A549 (cell line): ENCODE results near the gene CLCN4. TPM values are rescaled to one million over a fixed set of nuclear protein-coding genes. Genes with fewer than 3 reads are reported as not detected.

Experiments
- ATAC-seq, 2 experiments: fragments of 200-7000 bp in 1 of 2; fragments of >200 bp in 1 of 2; cut with Nextera tagmentation in 1 of 2; cut with Tn5 transposase in 1 of 2; 3 replicates each; pipeline versions ENCODE4 v1.8.0 to v1.9.1; 2018 to 2020; ENCODE audit warnings: mild to moderate bottlenecking in 1 of 2, moderate library complexity in 1 of 2
- CTCF ChIA-PET: fragments of 300-600 bp; sonication (Branson Sonifier 250); formaldehyde crosslinking; extraction: SDS; loops from one replicate; lab custom pipeline; 2021; ENCODE audit warnings: antibody characterized with exemption, inconsistent platforms; lab: Yijun Ruan, JAX
- POLR2A ChIA-PET: fragments of 350-600 bp; formaldehyde crosslinking; extraction: SDS; loops from one replicate; lab custom pipeline; 2021; ENCODE audit warnings: antibody characterized with exemption, inconsistent platforms; lab: Yijun Ruan, JAX
- DNase-seq, 2 experiments: peaks; one replicate each; pipeline versions ENCODE4 v3.0.0 to v3.0.0-alpha.2; 2011 to 2016; ENCODE audit warnings: low read depth in 1 of 2, low spot score in 1 of 2
- FAIRE-seq: peaks from 2 replicates; lab custom pipeline; 2011; peaks lifted over from hg19 to GRCh38; lab: Jason Lieb, UNC
- H3K27ac ChIP-seq, 2 experiments: fragments of >200 bp; sonication (Bioruptor Twin); formaldehyde crosslinking; 3 replicates each; pipeline ENCODE4 v1.5.1; 2016 to 2017
- H3K4me1 ChIP-seq: fragments of >200 bp; sonication (Bioruptor Twin); formaldehyde crosslinking; 3 replicates; pipeline ENCODE4 v1.6.1; 2016
- H3K4me2 ChIP-seq: fragments of >200 bp; sonication (Bioruptor Twin); formaldehyde crosslinking; 3 replicates; pipeline ENCODE4 v1.6.1; 2016
- H3K4me3 ChIP-seq: fragments of >200 bp; sonication (Bioruptor Twin); formaldehyde crosslinking; 3 replicates; pipeline ENCODE4 v1.5.1; 2016
- H3K9me3 ChIP-seq: fragments of >200 bp; sonication (Bioruptor Twin); formaldehyde crosslinking; 3 replicates; pipeline ENCODE4 v1.6.1; 2016
- CEBPB ChIP-seq, 2 experiments: fragments of >200 bp in 1 of 2; sonication (Bioruptor Twin) in 1 of 2; formaldehyde crosslinking in 1 of 2; IDR thresholded peaks; 2 replicates each; pipeline ENCODE4 v1.6.1; 2012 to 2016
- FOSL2 ChIP-seq, 2 experiments: fragments of 450-650 bp in 1 of 2; fragments of >200 bp in 1 of 2; sonication (Bioruptor Twin) in 1 of 2; formaldehyde crosslinking; IDR thresholded peaks; 2 replicates each; pipeline versions ENCODE4 v1.5.0 to v1.6.1; 2016 to 2020; ENCODE audit warnings: mild to moderate bottlenecking in 1 of 2, moderate library complexity in 1 of 2
- FOXS1 ChIP-seq: fragments of 250-450 bp; sonication (Bioruptor Pico); IDR thresholded peaks from 2 replicates; pipeline ENCODE4 v1.5.0; 2020; ENCODE audit warnings: mild to moderate bottlenecking, moderate library complexity
- HEYL ChIP-seq: fragments of 250-450 bp; sonication (Bioruptor Pico); IDR thresholded peaks from 2 replicates; pipeline ENCODE4 v1.8.0; 2021; ENCODE audit warnings: mild to moderate bottlenecking, moderate library complexity
- HOXB5 ChIP-seq: fragments of 250-450 bp; sonication (Bioruptor Pico); IDR thresholded peaks from 2 replicates; pipeline ENCODE4 v1.5.0; 2020; ENCODE audit warnings: mild to moderate bottlenecking, moderate library complexity
- JUNB ChIP-seq: fragments of >200 bp; sonication (Bioruptor Twin); formaldehyde crosslinking; IDR thresholded peaks from 2 replicates; pipeline ENCODE4 v1.6.1; 2016
- KDM1A ChIP-seq: fragments of 200-600 bp; sonication (generic); IDR thresholded peaks from 2 replicates; pipeline ENCODE4 v1.6.1; 2016; ENCODE audit warnings: low read depth, mild to moderate bottlenecking
- KDM5A ChIP-seq: fragments of 200-600 bp; sonication (generic); IDR thresholded peaks from 2 replicates; pipeline ENCODE4 v1.6.1; 2016; ENCODE audit warnings: antibody characterized with exemption, mild to moderate bottlenecking
- MAZ ChIP-seq: fragments of 150-350 bp; IDR thresholded peaks from 2 replicates; pipeline ENCODE4 v1.6.1; 2014; ENCODE audit warnings: antibody characterized with exemption, low read depth, low read length, borderline replicate concordance
- NPAS2 ChIP-seq: fragments of 250-450 bp; sonication (Bioruptor Pico); IDR thresholded peaks from 2 replicates; pipeline ENCODE4 v1.8.0; 2022; ENCODE audit warnings: mild to moderate bottlenecking, moderate library complexity, borderline replicate concordance
- POLR2A ChIP-seq: IDR thresholded peaks from 2 replicates; pipeline ENCODE4 v1.6.1; 2012; ENCODE audit warnings: mild to moderate bottlenecking, low read length
- RCOR1 ChIP-seq: fragments of 150-350 bp; IDR thresholded peaks from 2 replicates; pipeline ENCODE4 v1.6.1; 2014; ENCODE audit warnings: antibody characterized with exemption, low read length, low read depth
- SMC3 ChIP-seq: fragments of >200 bp; sonication (Bioruptor Twin); formaldehyde crosslinking; IDR thresholded peaks from 3 replicates; pipeline ENCODE4 v1.6.1; 2018; ENCODE audit warnings: inconsistent platforms
- ZNF302 ChIP-seq: fragments of 250-450 bp; sonication (Bioruptor Pico); IDR thresholded peaks from 2 replicates; pipeline ENCODE4 v1.9.0; 2021; ENCODE audit warnings: inconsistent platforms, mild to moderate bottlenecking, moderate library complexity
- WGBS: methylation state at CpG from one replicate; pipeline ENCODE4 v1.1.6; 2017; ENCODE audit errors: missing lambda C conversion rate; 5-methylcytosine and 5-hydroxymethylcytosine counted together
- polyA plus RNA-seq, 4 experiments: library from polyadenylated mRNA; depleted of rRNA in 3 of 4; stranded (reverse); fragments of >200 nt; fragmentation: RNase III in 1 of 4; extraction: RNeasy Plus Mini Kit Qiagen cat#74134 plus additional on column Dnase treatment in 1 of 4; gene quantifications; 2 replicates in 3 of 4; 3 replicates in 1 of 4; pipeline ENCODE4 v1.2.3, GENCODE V29; 2011 to 2017
- TF ChIP-seq, protein P1 (sequence below): IDR thresholded peaks from 2 replicates; pipeline ENCODE4 v1.6.1; 2012; ENCODE audit warnings: low read depth, borderline replicate concordance
- TF ChIP-seq, protein P2 (sequence below): fragments of 200-600 bp; sonication (generic); IDR thresholded peaks from 2 replicates; pipeline ENCODE4 v1.6.1; 2016; ENCODE audit warnings: antibody characterized with exemption, mild to moderate bottlenecking, moderate library complexity
- TF ChIP-seq, protein P3 (sequence below): fragments of 250-450 bp; sonication (Bioruptor Pico); IDR thresholded peaks from 2 replicates; pipeline ENCODE4 v1.5.0; 2021; ENCODE audit warnings: mild to moderate bottlenecking, moderate library complexity, borderline replicate concordance
- TF ChIP-seq, protein P4 (sequence below): fragments of 450-650 bp; IDR thresholded peaks from 2 replicates; pipeline ENCODE4 v1.6.1; 2014; ENCODE audit warnings: antibody characterized with exemption

CLCN4 gene
- polyA plus RNA-seq, 2 of the 4 experiments (the other 2 are of a cell fraction) = 2.8 to 4.7 TPM

DNA sequence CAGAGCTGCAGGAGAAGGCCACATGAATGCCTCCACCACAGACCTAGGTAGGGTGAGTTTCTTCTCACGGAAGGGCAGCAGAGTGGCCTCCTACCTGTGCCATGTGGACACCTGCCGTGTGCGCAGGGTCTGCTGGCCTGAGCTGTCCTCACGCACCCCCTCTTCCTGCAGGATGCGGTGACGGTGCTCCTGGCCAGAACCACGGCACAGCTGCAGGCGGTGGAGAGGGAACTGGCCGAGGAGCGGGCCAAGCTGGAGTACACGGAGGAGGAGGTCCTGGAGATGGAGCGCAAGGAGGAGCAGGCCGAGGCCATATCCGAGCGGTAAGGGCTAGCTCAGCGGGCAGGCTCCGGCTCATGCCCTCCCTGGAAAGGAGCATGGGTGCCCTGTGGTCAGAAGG, 28.4 kb upstream of the CLCN4 start:
- Histone ChIP-seq H3K27ac (no peak overlapping the region), H3K4me1 (no peaks in the 10 kb centered on the region), H3K9me3 (no peaks in the 10 kb centered on the region), H3K4me3 (no peak overlapping the region), H3K4me2 (no peak overlapping the region)
- DNase-seq = no peak
- 93% methylated on average over 13 of the region's 17 CpGs for WGBS
- ChIA-PET CTCF (interaction anchor here (0.9 to 2.0 kb wide), 3 partner anchors 8 to 138 kb away, joined by 3 to 16 read pairs (median 5); no protein-coding TSS in a partner anchor), POLR2A (no interaction called here)
- no peak for ATAC-seq
- no peak for FAIRE-seq
- TF ChIP-seq NPAS2 (CRISPR knock-in tag) (no peak), HOXB5 (CRISPR knock-in tag) (no peak), SMC3 (no peak), KDM1A (no peak), MAZ (no peak), FOXS1 (CRISPR knock-in tag) (no peak), CEBPB (IDR thresholded peaks at IDR 0.05) (no peak), ZNF302 (no peak), KDM5A (no peak), FOSL2 (IDR thresholded peaks at IDR 0.05) (no peak), FOSL2 (CRISPR knock-in tag; IDR thresholded peaks at IDR 0.05) (no peak), RCOR1 (no peak)
- TF ChIP-seq, protein P1, sequence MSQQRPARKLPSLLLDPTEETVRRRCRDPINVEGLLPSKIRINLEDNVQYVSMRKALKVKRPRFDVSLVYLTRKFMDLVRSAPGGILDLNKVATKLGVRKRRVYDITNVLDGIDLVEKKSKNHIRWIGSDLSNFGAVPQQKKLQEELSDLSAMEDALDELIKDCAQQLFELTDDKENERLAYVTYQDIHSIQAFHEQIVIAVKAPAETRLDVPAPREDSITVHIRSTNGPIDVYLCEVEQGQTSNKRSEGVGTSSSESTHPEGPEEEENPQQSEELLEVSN = no peak
- TF ChIP-seq, protein P2, sequence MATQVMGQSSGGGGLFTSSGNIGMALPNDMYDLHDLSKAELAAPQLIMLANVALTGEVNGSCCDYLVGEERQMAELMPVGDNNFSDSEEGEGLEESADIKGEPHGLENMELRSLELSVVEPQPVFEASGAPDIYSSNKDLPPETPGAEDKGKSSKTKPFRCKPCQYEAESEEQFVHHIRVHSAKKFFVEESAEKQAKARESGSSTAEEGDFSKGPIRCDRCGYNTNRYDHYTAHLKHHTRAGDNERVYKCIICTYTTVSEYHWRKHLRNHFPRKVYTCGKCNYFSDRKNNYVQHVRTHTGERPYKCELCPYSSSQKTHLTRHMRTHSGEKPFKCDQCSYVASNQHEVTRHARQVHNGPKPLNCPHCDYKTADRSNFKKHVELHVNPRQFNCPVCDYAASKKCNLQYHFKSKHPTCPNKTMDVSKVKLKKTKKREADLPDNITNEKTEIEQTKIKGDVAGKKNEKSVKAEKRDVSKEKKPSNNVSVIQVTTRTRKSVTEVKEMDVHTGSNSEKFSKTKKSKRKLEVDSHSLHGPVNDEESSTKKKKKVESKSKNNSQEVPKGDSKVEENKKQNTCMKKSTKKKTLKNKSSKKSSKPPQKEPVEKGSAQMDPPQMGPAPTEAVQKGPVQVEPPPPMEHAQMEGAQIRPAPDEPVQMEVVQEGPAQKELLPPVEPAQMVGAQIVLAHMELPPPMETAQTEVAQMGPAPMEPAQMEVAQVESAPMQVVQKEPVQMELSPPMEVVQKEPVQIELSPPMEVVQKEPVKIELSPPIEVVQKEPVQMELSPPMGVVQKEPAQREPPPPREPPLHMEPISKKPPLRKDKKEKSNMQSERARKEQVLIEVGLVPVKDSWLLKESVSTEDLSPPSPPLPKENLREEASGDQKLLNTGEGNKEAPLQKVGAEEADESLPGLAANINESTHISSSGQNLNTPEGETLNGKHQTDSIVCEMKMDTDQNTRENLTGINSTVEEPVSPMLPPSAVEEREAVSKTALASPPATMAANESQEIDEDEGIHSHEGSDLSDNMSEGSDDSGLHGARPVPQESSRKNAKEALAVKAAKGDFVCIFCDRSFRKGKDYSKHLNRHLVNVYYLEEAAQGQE = no peak
- TF ChIP-seq, protein P3, sequence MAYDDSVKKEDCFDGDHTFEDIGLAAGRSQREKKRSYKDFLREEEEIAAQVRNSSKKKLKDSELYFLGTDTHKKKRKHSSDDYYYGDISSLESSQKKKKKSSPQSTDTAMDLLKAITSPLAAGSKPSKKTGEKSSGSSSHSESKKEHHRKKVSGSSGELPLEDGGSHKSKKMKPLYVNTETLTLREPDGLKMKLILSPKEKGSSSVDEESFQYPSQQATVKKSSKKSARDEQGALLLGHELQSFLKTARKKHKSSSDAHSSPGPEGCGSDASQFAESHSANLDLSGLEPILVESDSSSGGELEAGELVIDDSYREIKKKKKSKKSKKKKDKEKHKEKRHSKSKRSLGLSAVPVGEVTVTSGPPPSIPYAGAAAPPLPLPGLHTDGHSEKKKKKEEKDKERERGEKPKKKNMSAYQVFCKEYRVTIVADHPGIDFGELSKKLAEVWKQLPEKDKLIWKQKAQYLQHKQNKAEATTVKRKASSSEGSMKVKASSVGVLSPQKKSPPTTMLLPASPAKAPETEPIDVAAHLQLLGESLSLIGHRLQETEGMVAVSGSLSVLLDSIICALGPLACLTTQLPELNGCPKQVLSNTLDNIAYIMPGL (CRISPR knock-in tag) = no peak
- TF ChIP-seq, protein P4, sequence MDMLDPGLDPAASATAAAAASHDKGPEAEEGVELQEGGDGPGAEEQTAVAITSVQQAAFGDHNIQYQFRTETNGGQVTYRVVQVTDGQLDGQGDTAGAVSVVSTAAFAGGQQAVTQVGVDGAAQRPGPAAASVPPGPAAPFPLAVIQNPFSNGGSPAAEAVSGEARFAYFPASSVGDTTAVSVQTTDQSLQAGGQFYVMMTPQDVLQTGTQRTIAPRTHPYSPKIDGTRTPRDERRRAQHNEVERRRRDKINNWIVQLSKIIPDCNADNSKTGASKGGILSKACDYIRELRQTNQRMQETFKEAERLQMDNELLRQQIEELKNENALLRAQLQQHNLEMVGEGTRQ = no peak

DNA sequence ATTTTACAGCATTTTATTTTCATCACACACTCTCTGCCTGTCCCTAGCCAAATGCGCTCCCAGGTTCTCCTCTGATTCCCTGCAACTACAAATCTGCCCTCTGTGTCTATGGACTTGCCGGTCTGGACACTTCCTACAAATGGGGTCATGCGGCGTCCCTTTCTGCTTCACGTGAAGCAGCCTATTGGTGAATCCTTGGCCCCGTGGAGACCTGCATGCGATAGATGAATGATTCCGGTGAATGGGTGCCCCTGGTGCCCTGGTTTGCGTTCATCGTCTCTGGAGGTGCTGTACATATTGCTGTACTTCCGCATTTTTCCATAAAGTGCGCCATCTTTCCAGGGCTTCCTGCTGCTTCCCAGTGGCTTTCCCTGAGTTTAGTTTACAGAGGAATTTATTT, 27.5 kb upstream of the CLCN4 start:
- ChIA-PET POLR2A (no interaction called here), CTCF (no interaction called here)
- no peaks in the 10 kb centered on the region for H3K9me3 ChIP-seq
- H3K4me1 ChIP-seq = no peaks in the 10 kb centered on the region
- FAIRE-seq (no peak), ATAC-seq (no peak), DNase-seq (no peak)
- 96% methylated on average over 12 of the region's 12 CpGs for WGBS
- no peak for TF ChIP-seq HEYL
- TF ChIP-seq MAZ = no peak
- TF ChIP-seq POLR2A = no peak
- TF ChIP-seq JUNB = no peak
- no peak overlapping the region for H3K4me2 ChIP-seq
- no peak overlapping the region for H3K4me3 ChIP-seq
- H3K27ac ChIP-seq = no peak overlapping the region
